OCI-LY3 (cell line): ENCODE results near the gene KLF12.

Experiments
- CTCF ChIP-seq: fragments of 200-600, 300-600 bp; sonication (generic); IDR thresholded peaks from 2 replicates; pipeline ENCODE4 v1.5.1; 2014; ENCODE audit warnings: antibody characterized with exemption, low read length, low read depth
- EZH2phosphoT487 ChIP-seq: fragments of 200-600 bp; shearing (Covaris generic); IDR thresholded peaks from 2 replicates; pipeline ENCODE4 v1.6.1; 2018; ENCODE audit warnings: antibody characterized with exemption, mixed run types, low read depth

GRCh38 chr13:74128156-74128767 lies 5.9 kb downstream of the KLF12 start:
- TF ChIP-seq CTCF (no peak), EZH2phosphoT487 (no peak)
